ENCODE measurements around the gene ADAMTS12.

The ADAMTS12 gene

GRCh38 chr5:33671700-33672291 is 220.0 kb downstream of the ADAMTS12 start:
- no peak overlapping the region for H3K27ac ChIP-seq
- TF ChIP-seq ZFX (IDR thresholded peaks at IDR 0.05; ENCODE audit: borderline replicate concordance) = no peak
- no peak for TF ChIP-seq CTCF (IDR thresholded peaks at IDR 0.05)

- TF ChIP-seq CTCF (IDR thresholded peaks at IDR 0.05) (no peak), ZFX (IDR thresholded peaks at IDR 0.05; ENCODE audit: borderline replicate concordance) (no peak)
- no peak overlapping the region for H3K27ac ChIP-seq
Observed at GRCh38 chr5:33662722-33663427, 228.9 kb downstream of the ADAMTS12 start.

- no peak overlapping the region for H3K27ac ChIP-seq
- TF ChIP-seq CTCF (IDR thresholded peaks at IDR 0.05) (no peak), ZFX (IDR thresholded peaks at IDR 0.05; ENCODE audit: borderline replicate concordance) (no peak)
Observed at GRCh38 chr5:33659526-33660169, 232.1 kb downstream of the ADAMTS12 start.

- TF ChIP-seq CTCF (IDR thresholded peaks at IDR 0.05) = no peak
- no peak for TF ChIP-seq ZFX (IDR thresholded peaks at IDR 0.05; ENCODE audit: borderline replicate concordance)
- H3K27ac ChIP-seq = no peak overlapping the region
Observed at GRCh38 chr5:33657804-33658440, 233.9 kb downstream of the ADAMTS12 start.

GRCh38 chr5:33657176-33657575 is 234.6 kb downstream of the ADAMTS12 start:
- no peak for TF ChIP-seq ZFX (IDR thresholded peaks at IDR 0.05; ENCODE audit: borderline replicate concordance)
- no peak for TF ChIP-seq CTCF (IDR thresholded peaks at IDR 0.05)

GRCh38 chr5:33650911-33651310 is 240.9 kb downstream of the ADAMTS12 start:
- no peak for TF ChIP-seq CTCF (IDR thresholded peaks at IDR 0.05)
- TF ChIP-seq ZFX (IDR thresholded peaks at IDR 0.05; ENCODE audit: borderline replicate concordance) = no peak

More at GRCh38 chr5:33657176-33657575, 234.6 kb downstream of the ADAMTS12 start:
- no peak overlapping the region for H3K27ac ChIP-seq

More at GRCh38 chr5:33650911-33651310, 240.9 kb downstream of the ADAMTS12 start:
- no peak overlapping the region for H3K27ac ChIP-seq
